IPS DF 6.9 (cell line): ENCODE data around the gene CCNY.

Experiments used
- DNase-seq: peaks from one replicate; pipeline ENCODE4 v3.0.0-alpha.2; 2013; ENCODE audit warnings: low read depth, low spot score
- H3K27ac ChIP-seq: one replicate; pipeline ENCODE4 v1.5.1; 2013; ENCODE audit warnings: low read length, control low read depth
- H3K27me3 ChIP-seq: 2 replicates; pipeline ENCODE4 v1.6.1; 2013; ENCODE audit warnings: mild to moderate bottlenecking, low read length; ENCODE audit not compliant: control insufficient read depth, insufficient read depth
- H3K36me3 ChIP-seq: 2 replicates; pipeline ENCODE4 v1.6.1; 2013; ENCODE audit warnings: low read length; ENCODE audit not compliant: control insufficient read depth, insufficient read depth
- H3K4me1 ChIP-seq: 2 replicates; pipeline ENCODE4 v1.6.1; 2013; ENCODE audit warnings: low read length; ENCODE audit not compliant: control insufficient read depth, insufficient read depth
- H3K4me3 ChIP-seq: 2 replicates; pipeline ENCODE4 v1.5.1; 2013; ENCODE audit warnings: mild to moderate bottlenecking, low read length
- H3K9me3 ChIP-seq: 2 replicates; pipeline ENCODE4 v1.6.1; 2013; ENCODE audit warnings: low read length, inconsistent platforms; ENCODE audit not compliant: control insufficient read depth, insufficient read depth
- WGBS: extraction: QIAGEN DNeasy Blood & Tissue Kit; methylation state at CpG from one replicate; pipeline ENCODE4 v1.1.7; 2013; ENCODE audit warnings: mixed read lengths, missing lambda C conversion rate; ENCODE audit not compliant: insufficient read length, insufficient coverage; 5-methylcytosine and 5-hydroxymethylcytosine counted together

The CCNY gene

DNA sequence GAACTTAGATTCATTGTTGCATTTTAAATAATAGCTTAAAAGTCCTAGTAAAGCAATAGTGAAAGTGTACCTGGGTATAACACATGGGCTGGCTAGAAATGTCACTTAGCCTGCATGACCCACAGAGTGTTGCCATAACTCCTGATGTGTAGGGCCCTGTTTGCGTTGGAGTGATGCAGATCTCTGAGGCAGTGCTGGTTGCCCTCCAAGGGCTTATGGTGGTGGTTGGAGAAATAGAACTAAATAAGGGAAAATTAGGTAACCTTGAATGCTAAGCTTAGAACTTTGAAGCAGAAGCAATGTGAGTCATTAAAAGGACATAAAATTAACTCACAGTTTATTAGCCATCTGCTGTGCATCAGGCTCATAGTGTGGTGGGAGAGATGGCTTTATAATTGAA is 105.7 kb downstream of the CCNY start:
- H3K4me3 ChIP-seq: no peak overlapping the region
- no peak for DNase-seq
- no peaks in the 10 kb centered on the region for H3K27me3 ChIP-seq
- H3K36me3 ChIP-seq: no peaks in the 10 kb centered on the region
- H3K4me1 ChIP-seq: no peaks in the 10 kb centered on the region
- peaks cover 3% of the 10 kb centered on the region for H3K9me3 ChIP-seq
- WGBS: no CpG with 5 or more reads among the region's 1 CpG
- no peak overlapping the region for H3K27ac ChIP-seq

DNA sequence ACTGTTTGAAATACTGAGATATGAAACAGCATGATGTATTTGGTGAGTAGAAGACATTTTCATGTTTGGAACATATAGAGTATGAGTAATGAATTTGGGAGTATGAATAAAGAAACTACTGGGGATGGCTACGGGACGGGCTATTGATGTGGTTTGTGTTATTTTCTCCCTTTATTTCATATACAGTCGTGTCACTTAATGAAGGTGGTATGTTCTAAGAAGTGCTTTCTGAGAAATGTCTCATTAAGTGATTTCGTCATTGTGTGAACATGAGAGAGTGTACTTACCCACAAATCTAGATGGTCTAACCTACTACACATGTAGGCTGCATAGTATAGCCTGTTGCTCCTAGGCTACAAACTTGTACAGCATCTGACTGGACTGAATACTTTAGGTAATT is 106.3 kb downstream of the CCNY start:
- no peak for DNase-seq
- Histone ChIP-seq H3K4me1 (0 out of 2 replicates have a peak, but pooled peaks cover under 1% of the 10 kb centered on the region), H3K27me3 (no peaks in the 10 kb centered on the region), H3K9me3 (peaks cover 3% of the 10 kb centered on the region), H3K4me3 (no peak overlapping the region), H3K27ac (no peak overlapping the region), H3K36me3 (no peaks in the 10 kb centered on the region)
- 100% methylated on average over 2 of the region's 4 CpGs for WGBS

DNA sequence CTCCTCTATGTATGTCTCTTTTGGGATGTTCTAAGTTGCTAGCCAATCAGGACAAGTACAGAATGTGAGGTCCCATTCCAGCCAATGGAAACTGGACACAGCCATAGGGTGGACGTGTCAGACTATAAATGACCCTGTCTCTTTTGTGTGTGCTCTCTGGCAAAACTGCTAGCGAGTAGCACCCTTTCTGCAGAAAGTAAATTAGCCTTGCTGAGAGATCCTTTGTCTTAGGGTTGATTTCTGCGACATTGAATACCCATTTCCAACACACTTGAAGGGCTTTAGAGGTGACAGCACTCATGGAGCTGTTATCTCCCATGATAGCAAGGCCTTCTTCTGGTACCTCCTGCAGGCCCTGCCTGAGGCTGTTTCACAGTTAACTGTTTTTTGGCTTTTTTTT is 107.5 kb downstream of the CCNY start:
- Histone ChIP-seq H3K27me3 (no peaks in the 10 kb centered on the region), H3K36me3 (no peaks in the 10 kb centered on the region), H3K27ac (no peak overlapping the region), H3K9me3 (peaks cover 3% of the 10 kb centered on the region), H3K4me1 (peaks cover 6% of the 10 kb centered on the region), H3K4me3 (no peak overlapping the region)
- WGBS: no CpG with 5 or more reads among the region's 3 CpGs
- no peak for DNase-seq

- Histone ChIP-seq H3K27ac (no peak overlapping the region), H3K36me3 (no peaks in the 10 kb centered on the region), H3K9me3 (peaks cover 3% of the 10 kb centered on the region), H3K4me1 (peaks cover 12% of the 10 kb centered on the region), H3K27me3 (no peaks in the 10 kb centered on the region), H3K4me3 (no peak overlapping the region)
- no peak for DNase-seq
- no CpG with 5 or more reads among the region's 4 CpGs for WGBS
Observed at GRCh38 chr10:35445150-35445884, 109.0 kb downstream of the CCNY start.

DNA sequence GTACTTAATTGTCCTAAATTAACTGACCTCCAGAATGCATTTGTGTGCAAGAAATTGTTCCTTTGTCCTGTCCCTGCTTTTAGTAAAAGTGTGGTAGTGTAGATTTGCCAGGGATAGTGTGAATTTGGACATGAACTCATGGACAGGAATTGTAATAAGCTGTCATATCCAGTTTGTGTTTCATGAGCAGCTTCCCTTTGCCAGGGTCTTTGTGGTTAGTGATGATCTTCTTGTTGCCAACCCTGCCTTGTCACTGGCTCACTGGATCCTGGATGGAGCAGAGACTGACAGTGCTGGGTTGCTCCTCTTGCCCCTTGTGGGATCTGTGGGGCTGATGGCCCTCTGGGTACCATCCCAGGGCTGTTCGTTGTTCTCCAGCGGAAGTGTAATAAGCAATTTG is 110.1 kb downstream of the CCNY start:
- DNase-seq: no peak
- WGBS: no CpG with 5 or more reads among the region's 2 CpGs
- peaks cover 3% of the 10 kb centered on the region for H3K9me3 ChIP-seq
- no peaks in the 10 kb centered on the region for H3K36me3 ChIP-seq
- H3K4me3 ChIP-seq: no peak overlapping the region
- peaks cover 12% of the 10 kb centered on the region for H3K4me1 ChIP-seq
- no peaks in the 10 kb centered on the region for H3K27me3 ChIP-seq
- no peak overlapping the region for H3K27ac ChIP-seq

GRCh38 chr10:35447693-35448407 is 111.5 kb downstream of the CCNY start:
- H3K4me1 ChIP-seq: peaks cover 12% of the 10 kb centered on the region
- no peak overlapping the region for H3K27ac ChIP-seq
- no peaks in the 10 kb centered on the region for H3K36me3 ChIP-seq
- H3K9me3 ChIP-seq: peaks cover 1% of the 10 kb centered on the region; the same call in 1 of the 2 replicates
- DNase-seq: no peak
- no peaks in the 10 kb centered on the region for H3K27me3 ChIP-seq
- no CpG with 5 or more reads among the region's 14 CpGs for WGBS
- no peak overlapping the region for H3K4me3 ChIP-seq

DNA sequence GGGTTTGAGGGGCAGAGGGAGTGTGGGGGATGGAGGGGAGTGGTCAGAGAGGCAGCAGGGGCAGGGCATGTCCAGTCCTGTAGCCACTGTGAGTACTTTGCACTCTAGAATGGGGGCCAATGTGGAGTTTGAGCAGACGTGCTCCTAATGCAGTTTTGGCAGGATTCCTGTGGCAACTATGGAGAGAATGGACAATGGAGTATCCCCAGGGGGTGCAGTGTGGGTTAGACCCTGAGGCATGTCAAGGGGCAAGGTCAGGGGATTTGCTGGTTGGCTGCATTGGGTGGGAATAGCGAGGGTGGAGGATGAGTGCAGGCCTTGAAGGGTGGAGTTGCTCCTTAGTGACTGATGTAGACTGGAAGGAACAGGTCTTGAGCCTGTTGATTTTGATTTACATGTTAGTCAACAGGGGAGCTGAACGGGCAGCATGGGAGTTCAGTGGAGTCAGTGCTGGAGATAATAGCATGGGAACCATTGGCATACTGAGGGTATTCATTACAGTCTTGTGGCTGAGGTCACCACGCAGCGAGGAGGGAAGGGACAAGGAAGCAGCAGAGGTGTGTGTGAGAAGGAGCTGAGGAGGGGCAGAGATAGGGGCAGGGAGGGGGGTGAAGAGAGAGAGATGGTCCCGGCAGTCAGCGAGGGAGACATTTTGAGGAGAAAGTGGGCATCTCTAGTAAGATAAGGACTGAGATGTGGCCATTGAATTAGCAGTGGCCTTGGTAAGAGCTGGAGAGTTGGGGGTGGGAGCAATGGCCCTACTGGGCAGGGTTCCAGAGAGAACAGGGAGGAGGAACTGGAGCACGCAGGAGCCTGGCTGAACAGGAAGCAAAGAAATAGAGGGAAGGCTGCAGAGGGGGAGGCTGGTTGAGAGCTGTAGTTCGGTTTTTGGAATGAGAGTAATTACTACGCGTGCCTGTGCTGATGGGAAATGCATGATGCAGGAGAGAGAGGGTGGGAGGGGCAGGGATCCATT is 112.7 kb downstream of the CCNY start:
- Histone ChIP-seq H3K4me3 (no peak overlapping the region), H3K36me3 (no peaks in the 10 kb centered on the region), H3K9me3 (peaks cover under 1% of the 10 kb centered on the region; the same call in 1 of the 2 replicates), H3K27ac (no peak overlapping the region), H3K4me1 (peaks cover 12% of the 10 kb centered on the region), H3K27me3 (no peaks in the 10 kb centered on the region)
- no CpG with 5 or more reads among the region's 11 CpGs for WGBS
- no peak for DNase-seq

DNA sequence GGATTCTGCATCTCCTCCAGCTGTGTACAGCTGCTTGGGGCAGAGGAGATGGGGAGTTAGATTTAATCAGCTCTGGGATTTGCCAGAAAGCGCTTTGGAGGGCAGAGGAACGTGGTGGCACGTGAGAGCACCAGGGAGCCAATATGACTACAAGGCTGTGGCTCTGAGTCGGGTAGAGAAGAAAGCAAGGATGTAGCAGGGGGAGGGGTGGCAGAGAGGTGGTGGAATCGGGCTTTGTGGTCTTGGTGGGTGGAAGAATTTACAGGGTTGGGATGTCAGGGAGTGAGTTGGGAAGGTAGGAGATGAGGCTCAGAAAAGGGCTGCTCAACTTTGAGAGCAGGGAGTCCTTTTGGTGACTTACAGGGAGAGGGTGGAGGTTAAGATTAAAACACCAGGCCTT is 113.6 kb downstream of the CCNY start:
- no peaks in the 10 kb centered on the region for H3K9me3 ChIP-seq
- H3K4me3 ChIP-seq: no peak overlapping the region
- no peaks in the 10 kb centered on the region for H3K27me3 ChIP-seq
- H3K4me1 ChIP-seq: peaks cover 12% of the 10 kb centered on the region
- no peak overlapping the region for H3K27ac ChIP-seq
- no peak for DNase-seq
- no peaks in the 10 kb centered on the region for H3K36me3 ChIP-seq
- WGBS: no CpG with 5 or more reads among the region's 5 CpGs

DNA sequence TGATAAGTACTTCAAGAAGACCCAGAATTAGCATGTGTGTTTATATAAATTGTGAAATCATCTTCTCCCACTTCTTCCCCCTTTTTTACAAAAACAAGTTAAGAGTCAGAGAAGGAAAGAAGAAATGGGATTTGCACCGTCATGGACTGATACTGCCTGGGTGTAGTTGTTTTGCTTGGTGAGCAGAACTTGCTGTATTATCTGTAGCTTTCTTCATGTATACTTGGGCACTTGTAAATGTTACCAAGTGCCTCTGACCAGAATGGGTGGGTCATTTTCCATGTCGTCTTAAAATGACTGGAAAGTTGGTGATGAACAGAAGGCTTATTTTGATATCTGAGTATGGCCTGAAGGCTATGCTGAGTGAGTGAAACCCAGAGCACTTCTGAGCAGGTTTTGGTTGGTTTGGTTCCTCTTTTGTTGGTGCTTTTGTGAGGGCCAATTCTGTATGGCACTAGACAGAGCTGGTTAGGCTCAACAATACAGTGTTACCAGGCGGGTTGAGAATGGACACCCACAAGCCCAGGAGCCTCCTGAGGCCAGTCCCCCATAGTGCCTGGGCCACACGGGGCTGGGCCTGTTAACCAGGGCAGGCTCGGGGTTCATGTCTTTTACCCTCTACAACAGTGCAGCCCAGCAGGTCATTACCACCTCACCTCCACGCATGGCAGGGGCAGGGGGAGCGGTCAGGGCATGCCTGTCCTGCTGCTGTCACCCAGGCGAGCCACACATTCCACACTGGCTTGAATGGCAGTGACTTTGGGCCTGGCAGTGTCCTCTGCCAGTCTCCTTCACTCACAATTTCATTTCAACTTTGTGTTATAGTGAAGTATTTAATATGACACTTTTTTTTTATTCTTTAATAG is 115.1 kb downstream of the CCNY start:
- peaks cover 12% of the 10 kb centered on the region for H3K4me1 ChIP-seq
- no peaks in the 10 kb centered on the region for H3K36me3 ChIP-seq
- WGBS: no CpG with 5 or more reads among the region's 8 CpGs
- no peak overlapping the region for H3K27ac ChIP-seq
- no peaks in the 10 kb centered on the region for H3K9me3 ChIP-seq
- DNase-seq: no peak
- H3K27me3 ChIP-seq: no peaks in the 10 kb centered on the region
- H3K4me3 ChIP-seq: no peak overlapping the region
